Measurements from ENCODE around the gene FAM217A.

The FAM217A gene, protein sequence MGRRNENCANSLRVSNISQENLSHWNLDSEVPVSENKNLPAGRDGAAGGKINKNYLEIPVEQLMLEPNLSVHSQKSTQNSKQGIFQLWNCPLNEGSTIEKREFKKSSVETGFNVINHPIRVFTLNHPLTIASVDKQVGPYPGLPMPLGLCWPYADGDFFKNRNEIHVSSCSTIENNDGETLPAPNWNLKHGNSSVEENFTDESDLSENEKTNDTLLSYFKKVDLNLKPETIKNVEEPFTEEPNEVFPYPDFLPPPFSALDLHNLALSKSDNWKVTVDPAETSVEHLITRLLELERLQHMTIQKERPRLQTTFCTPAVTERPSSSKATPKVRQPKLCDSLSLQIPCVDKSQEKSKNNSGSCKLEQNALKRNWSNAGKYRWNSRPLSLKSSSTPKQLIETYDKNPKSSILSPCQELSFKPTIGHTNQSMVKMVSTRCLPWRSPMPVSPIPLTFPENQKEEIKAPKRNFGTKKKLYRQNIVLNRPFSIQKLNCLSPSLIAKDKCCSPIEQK

DNA sequence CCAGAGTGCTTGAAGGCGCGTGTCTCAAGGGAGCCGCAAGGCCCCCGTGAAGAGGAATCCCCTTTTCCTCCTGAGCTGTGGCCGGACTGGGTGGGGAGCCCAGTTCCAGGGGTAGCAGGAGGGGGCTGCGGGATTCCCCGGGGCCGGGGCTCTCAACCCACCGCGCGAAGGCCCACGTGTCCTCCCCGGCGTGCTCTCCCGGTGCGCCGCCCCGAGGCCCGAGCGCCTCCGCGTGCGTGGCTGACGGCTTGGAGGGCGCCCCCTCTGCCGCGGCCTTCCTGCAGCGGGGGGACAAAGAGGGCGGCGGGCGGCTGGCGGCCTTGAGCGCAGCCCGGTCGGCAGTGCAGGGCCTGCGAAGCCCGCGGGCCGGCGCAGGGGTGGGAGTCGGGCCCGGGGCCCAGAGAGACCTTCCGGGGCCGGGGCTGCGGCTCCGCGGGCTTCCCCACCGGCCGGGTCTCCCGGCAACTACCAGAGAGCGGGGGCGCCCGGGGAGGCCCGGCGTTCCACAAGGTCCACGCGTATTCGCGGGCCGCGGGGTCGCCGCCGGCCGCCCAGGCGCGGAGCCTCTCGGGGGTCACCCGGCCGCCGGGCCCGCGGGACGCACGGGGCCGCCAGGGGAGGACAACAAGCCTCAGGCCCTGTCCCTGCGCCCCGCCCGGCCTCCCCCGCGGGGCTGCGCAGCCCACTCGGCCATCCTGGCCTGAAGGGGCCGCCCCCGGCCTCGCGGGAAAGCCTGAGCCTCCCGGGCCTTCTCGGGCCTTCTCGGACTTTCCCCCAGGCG lies at the start of gene FAM217A:
FAM217A (minus strand) TSS at position 447 of the 781 bp plus-strand sequence. CDS start 1,723 bp downstream, outside the sequence.
- TF ChIP-seq TCF12 (IDR thresholded peaks at IDR 0.05; ENCODE audit: low read depth) (no peak), CREB1 (IDR thresholded peaks at IDR 0.05; ENCODE audit: low read depth) (no peak), TEAD4 (IDR thresholded peaks at IDR 0.05) (no peak), YY1 (IDR thresholded peaks at IDR 0.05; ENCODE audit: low read depth) (no peak), EGR1 (IDR thresholded peaks at IDR 0.05) (no peak), ZBTB7A (IDR thresholded peaks at IDR 0.05; ENCODE audit: low read depth) (no peak), NFIC (IDR thresholded peaks at IDR 0.05) (no peak), TAF1 (IDR thresholded peaks at IDR 0.05; ENCODE audit: low read depth) (no peak), CEBPB (IDR thresholded peaks at IDR 0.05) (no peak), FOXM1 (IDR thresholded peaks at IDR 0.05; ENCODE audit: borderline replicate concordance, low read depth) (no peak)
- TF ChIP-seq, protein P1, sequence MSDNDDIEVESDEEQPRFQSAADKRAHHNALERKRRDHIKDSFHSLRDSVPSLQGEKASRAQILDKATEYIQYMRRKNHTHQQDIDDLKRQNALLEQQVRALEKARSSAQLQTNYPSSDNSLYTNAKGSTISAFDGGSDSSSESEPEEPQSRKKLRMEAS (IDR thresholded peaks at IDR 0.05) = no peak

DNA sequence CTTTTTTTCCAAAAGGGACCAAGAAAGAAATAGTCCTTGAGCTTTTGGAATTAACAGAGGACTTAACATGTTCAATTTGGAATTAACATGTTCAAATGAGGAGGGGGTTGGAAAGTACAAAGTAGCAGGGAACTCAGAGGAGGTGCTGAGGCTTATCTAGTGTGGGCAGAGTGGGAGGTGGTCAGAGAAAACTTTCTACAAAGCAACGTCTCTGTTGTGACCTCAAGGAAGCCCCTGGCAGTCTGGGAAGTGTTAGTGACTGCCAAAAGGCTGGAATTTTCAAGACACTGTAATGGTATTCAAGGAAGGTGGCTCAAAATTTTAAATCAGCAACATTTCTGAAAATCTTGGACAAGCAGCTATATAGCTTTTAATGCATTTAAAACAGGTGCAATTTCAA lies 49.1 kb upstream of the FAM217A start:
- no peak for TF ChIP-seq RAD21 (IDR thresholded peaks at IDR 0.05; ENCODE audit: low read depth)
- TF ChIP-seq ZBTB7A (IDR thresholded peaks at IDR 0.05; ENCODE audit: low read depth) = no peak
- TF ChIP-seq, protein P2, sequence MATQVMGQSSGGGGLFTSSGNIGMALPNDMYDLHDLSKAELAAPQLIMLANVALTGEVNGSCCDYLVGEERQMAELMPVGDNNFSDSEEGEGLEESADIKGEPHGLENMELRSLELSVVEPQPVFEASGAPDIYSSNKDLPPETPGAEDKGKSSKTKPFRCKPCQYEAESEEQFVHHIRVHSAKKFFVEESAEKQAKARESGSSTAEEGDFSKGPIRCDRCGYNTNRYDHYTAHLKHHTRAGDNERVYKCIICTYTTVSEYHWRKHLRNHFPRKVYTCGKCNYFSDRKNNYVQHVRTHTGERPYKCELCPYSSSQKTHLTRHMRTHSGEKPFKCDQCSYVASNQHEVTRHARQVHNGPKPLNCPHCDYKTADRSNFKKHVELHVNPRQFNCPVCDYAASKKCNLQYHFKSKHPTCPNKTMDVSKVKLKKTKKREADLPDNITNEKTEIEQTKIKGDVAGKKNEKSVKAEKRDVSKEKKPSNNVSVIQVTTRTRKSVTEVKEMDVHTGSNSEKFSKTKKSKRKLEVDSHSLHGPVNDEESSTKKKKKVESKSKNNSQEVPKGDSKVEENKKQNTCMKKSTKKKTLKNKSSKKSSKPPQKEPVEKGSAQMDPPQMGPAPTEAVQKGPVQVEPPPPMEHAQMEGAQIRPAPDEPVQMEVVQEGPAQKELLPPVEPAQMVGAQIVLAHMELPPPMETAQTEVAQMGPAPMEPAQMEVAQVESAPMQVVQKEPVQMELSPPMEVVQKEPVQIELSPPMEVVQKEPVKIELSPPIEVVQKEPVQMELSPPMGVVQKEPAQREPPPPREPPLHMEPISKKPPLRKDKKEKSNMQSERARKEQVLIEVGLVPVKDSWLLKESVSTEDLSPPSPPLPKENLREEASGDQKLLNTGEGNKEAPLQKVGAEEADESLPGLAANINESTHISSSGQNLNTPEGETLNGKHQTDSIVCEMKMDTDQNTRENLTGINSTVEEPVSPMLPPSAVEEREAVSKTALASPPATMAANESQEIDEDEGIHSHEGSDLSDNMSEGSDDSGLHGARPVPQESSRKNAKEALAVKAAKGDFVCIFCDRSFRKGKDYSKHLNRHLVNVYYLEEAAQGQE (IDR thresholded peaks at IDR 0.05; ENCODE audit: low read depth) = no peak
- TF ChIP-seq NFIC (IDR thresholded peaks at IDR 0.05) = no peak
- no peak for TF ChIP-seq FOXM1 (IDR thresholded peaks at IDR 0.05; ENCODE audit: borderline replicate concordance, low read depth)
- TF ChIP-seq YY1 (IDR thresholded peaks at IDR 0.05; ENCODE audit: low read depth) = no peak
- TF ChIP-seq, protein P3, sequence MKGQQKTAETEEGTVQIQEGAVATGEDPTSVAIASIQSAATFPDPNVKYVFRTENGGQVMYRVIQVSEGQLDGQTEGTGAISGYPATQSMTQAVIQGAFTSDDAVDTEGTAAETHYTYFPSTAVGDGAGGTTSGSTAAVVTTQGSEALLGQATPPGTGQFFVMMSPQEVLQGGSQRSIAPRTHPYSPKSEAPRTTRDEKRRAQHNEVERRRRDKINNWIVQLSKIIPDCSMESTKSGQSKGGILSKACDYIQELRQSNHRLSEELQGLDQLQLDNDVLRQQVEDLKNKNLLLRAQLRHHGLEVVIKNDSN (IDR thresholded peaks at IDR 0.05) = no peak
- TF ChIP-seq TCF12 (IDR thresholded peaks at IDR 0.05; ENCODE audit: low read depth) = no peak
- TF ChIP-seq, protein P1 (IDR thresholded peaks at IDR 0.05) = no peak
- TF ChIP-seq CEBPB (IDR thresholded peaks at IDR 0.05) = no peak
- TF ChIP-seq TEAD4 (IDR thresholded peaks at IDR 0.05) = no peak
- no peak for TF ChIP-seq CREB1 (IDR thresholded peaks at IDR 0.05; ENCODE audit: low read depth)
- no peak for TF ChIP-seq TAF1 (IDR thresholded peaks at IDR 0.05; ENCODE audit: low read depth)
- no peak for TF ChIP-seq EP300 (IDR thresholded peaks at IDR 0.05; ENCODE audit: borderline replicate concordance)
- no peak for TF ChIP-seq EGR1 (IDR thresholded peaks at IDR 0.05)

DNA sequence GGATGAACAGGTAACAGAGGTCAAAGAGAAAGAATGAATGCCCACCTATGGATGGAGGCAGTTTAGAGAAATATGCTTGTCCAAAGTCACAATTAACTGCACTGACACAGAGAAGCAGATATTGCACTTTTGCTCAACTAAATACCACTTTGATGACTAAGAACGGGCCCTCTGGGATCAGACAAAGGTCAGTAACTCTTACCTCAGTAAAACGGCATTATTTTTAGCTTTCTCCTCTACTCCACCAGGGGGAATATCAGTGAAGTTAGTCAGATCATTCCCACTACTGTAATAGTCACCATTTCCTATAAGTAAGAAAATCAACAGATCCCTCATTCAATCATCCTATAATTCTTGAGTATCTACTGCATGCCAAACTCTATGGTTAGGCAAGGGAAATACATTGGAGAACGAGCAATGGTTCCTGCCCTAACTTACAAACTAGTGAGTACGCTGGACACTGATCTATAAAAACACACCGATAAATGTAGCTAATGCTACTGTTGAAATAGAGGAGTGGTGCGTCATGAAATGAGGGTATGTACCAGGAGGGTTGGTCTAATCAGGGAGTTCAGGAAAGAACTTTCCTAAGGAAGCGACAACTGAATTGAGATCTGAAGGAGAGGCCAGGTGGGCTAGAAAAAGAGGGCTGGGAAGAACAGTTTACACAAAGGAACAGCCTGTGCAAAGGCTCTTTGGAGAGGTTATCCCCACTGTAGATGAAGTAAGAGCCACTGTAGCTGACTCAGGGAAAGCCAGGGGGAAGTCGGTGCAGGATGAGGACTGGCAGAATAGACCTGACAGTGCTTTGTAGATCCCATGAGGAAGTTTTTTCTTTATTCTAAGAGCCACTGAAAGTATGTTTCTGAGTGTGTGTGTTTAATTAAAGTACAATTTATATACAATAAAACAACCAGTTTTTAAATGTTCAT lies 47.3 kb upstream of the FAM217A start:
- TF ChIP-seq EGR1 (IDR thresholded peaks at IDR 0.05) = no peak
- TF ChIP-seq, protein P3 (IDR thresholded peaks at IDR 0.05) = no peak
- no peak for TF ChIP-seq FOXM1 (IDR thresholded peaks at IDR 0.05; ENCODE audit: borderline replicate concordance, low read depth)
- no peak for TF ChIP-seq ZBTB7A (IDR thresholded peaks at IDR 0.05; ENCODE audit: low read depth)
- TF ChIP-seq, protein P2 (IDR thresholded peaks at IDR 0.05; ENCODE audit: low read depth) = no peak
- TF ChIP-seq NFIC (IDR thresholded peaks at IDR 0.05) = no peak
- TF ChIP-seq CREB1 (IDR thresholded peaks at IDR 0.05; ENCODE audit: low read depth) = no peak
- TF ChIP-seq CEBPB (IDR thresholded peaks at IDR 0.05) = no peak
- TF ChIP-seq, protein P1 (IDR thresholded peaks at IDR 0.05) = no peak
- TF ChIP-seq TEAD4 (IDR thresholded peaks at IDR 0.05) = no peak
- TF ChIP-seq EP300 (IDR thresholded peaks at IDR 0.05; ENCODE audit: borderline replicate concordance) = no peak
- TF ChIP-seq YY1 (IDR thresholded peaks at IDR 0.05; ENCODE audit: low read depth) = no peak
- TF ChIP-seq RAD21 (IDR thresholded peaks at IDR 0.05; ENCODE audit: low read depth) = no peak
- TF ChIP-seq TAF1 (IDR thresholded peaks at IDR 0.05; ENCODE audit: low read depth) = no peak

DNA sequence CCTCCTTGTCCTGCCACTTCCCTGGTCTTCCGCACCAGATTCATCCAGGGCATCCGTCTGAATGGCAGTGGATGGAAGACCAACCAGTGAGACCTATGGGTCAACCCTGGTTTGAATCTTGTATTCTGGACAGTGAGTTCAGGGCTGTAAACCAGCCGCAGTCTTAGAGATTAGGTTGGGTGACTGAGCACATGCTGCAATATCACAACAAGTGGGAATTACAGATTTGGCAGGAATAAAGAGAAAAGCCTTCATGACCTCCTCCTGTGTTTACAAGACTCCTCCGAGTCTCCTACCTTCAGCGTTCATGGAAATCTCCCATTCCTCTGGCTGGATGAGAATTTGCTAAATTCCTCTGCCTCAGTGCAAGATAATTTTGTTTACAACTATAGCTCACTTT lies 46.6 kb upstream of the FAM217A start:
- no peak for TF ChIP-seq TCF12 (IDR thresholded peaks at IDR 0.05; ENCODE audit: low read depth)

Data from Ishikawa (cell line).